Forelimb muscle (tissue), 1 donor: Measurements from ENCODE around the gene NCBP1. TPM values are rescaled to one million over a fixed set of nuclear protein-coding genes. Genes with fewer than 3 reads are reported as not detected.
"Not testable (repeated sequence)": the region's sequence is repeated elsewhere in the genome, so short reads cannot be mapped to it uniquely, and the experiment has no call there.

Experiments
- DNase-seq: peaks from one replicate; pipeline ENCODE4 v3.0.0-alpha.2; 2013; ENCODE audit warnings: low read depth
- polyA plus RNA-seq: library from polyadenylated mRNA; unstranded; fragments of 120-200 nt; gene quantifications from one replicate; pipeline ENCODE4 v1.2.1, GENCODE V29; 2013; ENCODE audit not compliant: insufficient read length

The NCBP1 gene
- polyA plus RNA-seq, 1 donor: 33.0 TPM

GRCh38 chr9:97673922-97674321 is 40.3 kb downstream of the NCBP1 start:
- DNase-seq: no peak

GRCh38 chr9:97675655-97676054 is 42.0 kb downstream of the NCBP1 start:
- DNase-seq: no peak

- DNase-seq: no peak
These were observed 48.6 kb downstream of the NCBP1 start for GRCh38 chr9:97682242-97682641.

GRCh38 chr9:97688654-97689053 is 55.0 kb downstream of the NCBP1 start:
- no peak for DNase-seq

DNA sequence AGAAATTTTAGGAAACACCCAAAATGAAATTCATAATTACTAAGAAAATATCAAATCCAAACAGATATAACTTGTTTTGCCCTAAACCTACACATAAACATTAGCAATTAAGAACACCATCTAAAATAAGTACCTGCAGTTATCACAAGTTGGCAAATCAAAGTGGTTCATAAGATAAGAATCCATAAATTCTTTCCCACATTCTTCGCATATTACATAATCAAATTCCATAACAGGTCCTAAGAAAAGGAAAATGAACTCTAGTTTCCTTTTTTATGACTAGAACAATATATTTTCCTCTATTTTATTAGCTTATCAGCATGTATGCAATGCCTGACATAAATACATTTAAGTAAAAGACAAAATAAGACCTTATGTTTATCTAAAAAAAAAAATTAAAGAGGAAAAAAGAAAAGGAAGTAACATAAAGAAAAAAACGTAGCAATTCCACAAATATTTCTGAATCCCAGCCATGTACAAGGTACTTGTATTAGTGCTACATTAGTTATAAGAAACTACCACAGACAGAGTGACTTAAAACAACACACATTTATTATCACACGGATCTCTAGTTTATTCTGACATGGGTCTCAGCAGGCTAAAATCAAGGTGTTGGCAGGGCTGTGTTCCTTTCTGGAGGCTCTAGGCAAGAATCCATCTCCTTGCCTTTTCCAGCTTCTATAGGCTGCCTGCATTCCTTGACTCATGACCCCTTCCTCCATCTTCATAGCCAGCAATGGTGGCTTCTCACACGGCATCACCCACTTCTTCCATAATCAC is 56.0 kb downstream of the NCBP1 start:
- DNase-seq: no peak

GRCh38 chr9:97694769-97695168 is 61.1 kb downstream of the NCBP1 start:
- no peak for DNase-seq

GRCh38 chr9:97695390-97695789 is 61.8 kb downstream of the NCBP1 start:
- DNase-seq: no peak

DNA sequence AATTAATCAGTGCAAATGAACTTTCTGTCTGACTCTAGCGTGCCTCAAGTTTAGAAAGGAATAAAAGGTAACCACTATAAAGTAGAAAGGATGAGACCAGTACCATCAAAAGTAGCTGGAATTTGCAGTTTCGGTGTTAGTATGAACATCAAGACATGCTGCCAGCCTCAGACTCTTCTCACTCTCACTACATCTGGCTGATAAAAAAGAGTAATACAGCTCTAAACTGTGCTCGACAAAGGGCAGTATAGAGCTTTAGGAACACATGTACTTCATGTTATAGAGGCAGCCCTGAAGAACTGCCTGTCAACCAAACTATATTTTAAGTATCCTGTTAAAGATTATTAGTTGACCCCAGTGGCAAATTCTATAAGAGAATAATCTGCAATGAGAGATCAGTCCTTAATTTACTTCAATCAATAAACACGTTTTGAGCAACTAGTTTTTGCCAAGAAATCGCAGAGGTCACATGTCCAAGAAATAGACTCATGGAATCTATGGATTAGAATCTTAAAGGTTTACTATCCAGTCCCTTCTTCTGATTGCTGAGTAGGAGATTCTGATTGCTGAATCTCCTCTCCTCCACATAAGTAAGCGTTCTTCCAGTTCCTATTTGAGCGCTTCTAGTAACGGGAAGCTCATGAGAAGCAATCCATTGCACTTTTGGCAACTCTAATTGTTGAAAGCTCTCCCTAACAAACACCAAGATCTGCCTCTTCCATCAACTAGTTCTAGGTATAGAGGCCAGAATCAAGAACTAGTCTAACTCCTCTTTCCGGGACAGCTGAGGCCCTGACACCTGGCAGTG is 62.6 kb downstream of the NCBP1 start:
- peak; percentile 14 for DNase-seq

GRCh38 chr9:97696803-97697601 is 63.4 kb downstream of the NCBP1 start, which contains the start of gene XPA:
Gene XPA, minus strand, starts transcription at chr9:97697340. Its CDS starts 48 bp downstream, at chr9:97697292.
- peak; percentile 76 for DNase-seq

- DNase-seq: no peak
These were observed 64.2 kb downstream of the NCBP1 start for GRCh38 chr9:97697837-97698236.

GRCh38 chr9:97698865-97699264 is 65.2 kb downstream of the NCBP1 start:
- no peak for DNase-seq

GRCh38 chr9:97699281-97699680 is 65.7 kb downstream of the NCBP1 start:
- DNase-seq: not testable (repeated sequence)

DNA sequence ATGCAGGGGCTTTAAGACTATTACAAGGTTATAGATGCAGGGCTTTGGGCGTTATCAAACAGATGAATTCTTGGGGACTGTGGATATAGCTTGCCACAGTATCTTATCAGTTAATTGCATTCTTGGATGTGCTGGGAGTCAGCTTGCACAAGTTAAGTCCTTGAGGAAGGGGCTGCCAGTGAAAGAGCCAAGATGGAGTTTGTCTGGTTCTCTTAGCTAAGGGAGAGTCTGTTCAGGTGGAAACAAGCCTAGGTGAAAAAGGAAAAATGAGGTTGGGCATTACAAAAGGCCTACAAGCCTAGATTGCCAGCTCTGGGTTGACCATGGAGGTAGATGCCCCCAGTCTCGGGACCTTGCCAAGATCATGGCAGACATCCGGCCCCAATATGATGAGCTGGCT is 66.2 kb downstream of the NCBP1 start:
- not testable (repeated sequence) for DNase-seq

GRCh38 chr9:97703437-97704344 is 70.1 kb downstream of the NCBP1 start:
- no peak for DNase-seq

- no peak for DNase-seq
These were observed 70.7 kb downstream of the NCBP1 start for GRCh38 chr9:97704345-97704677.

DNA sequence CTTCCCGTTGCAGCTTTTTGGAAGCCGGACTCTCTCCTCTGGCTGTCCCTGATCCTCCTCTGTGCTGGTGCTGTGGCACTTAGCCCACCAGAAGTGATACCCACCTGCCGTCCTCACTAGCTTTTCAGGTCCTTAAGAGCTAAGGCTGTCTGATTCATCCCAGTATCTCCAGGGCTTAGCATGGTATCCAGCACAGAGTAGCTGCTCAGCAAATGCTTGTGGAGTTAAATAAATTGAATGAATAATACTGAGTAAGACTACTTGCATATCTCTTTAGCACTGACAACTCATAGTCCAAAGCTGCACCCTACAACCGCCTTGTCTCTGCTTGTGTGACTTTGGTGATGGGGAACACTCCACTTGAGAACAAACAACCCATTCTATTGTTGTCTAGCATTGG is 71.2 kb downstream of the NCBP1 start:
- DNase-seq: no peak

DNA sequence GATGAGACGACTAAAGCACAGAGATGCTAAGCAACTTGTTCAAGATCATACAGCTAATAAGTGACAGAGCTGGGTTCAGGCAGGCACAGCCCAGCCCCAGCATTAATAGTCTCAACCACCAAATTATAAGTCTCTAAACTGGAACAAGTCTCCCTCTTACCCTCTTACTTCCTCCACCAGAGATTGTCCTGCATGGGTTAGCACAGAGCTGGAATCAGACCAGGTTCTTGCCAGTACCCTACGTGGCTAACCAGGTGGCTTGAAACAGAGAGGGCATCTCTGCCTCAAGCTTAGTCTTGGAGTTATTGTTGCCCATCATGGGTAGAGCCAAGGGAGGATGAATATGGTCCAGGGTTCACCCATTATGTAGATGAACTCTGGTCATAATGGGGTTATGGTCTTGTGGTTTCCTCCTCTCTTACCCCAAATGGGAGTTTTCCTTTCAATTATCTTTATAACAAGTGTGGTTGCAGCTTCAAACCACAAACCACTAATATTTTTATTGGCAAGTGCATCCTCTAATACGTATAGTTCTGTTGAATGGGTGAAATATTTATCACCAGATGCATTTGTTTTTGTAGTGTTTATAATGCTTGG is 71.8 kb downstream of the NCBP1 start:
- no peak for DNase-seq

GRCh38 chr9:97706246-97706645 is 72.6 kb downstream of the NCBP1 start:
- DNase-seq: no peak

- peak; percentile 29 for DNase-seq
These were observed 77.0 kb downstream of the NCBP1 start for GRCh38 chr9:97710356-97711222.

- DNase-seq: no peak
These were observed 77.6 kb downstream of the NCBP1 start for GRCh38 chr9:97711223-97711626.
